PFSK-1 (cell line): ENCODE data around the gene GALNT9.

Source experiments
- FOXP2 ChIP-seq: optimal IDR thresholded peaks from 2 replicates; pipeline ENCODE3; 2011; ENCODE audit warnings: borderline replicate concordance, control low read depth, inconsistent platforms; ENCODE audit not compliant: insufficient read depth; ENCODE audit errors: extremely low read length, extremely low read depth
- POLR2AphosphoS5 ChIP-seq: IDR thresholded peaks from 2 replicates; pipeline ENCODE4 v1.6.1; 2012; ENCODE audit warnings: low read depth, mild to moderate bottlenecking, control low read depth, low read length, moderate library complexity
- SIN3A ChIP-seq: IDR thresholded peaks from 2 replicates; pipeline ENCODE4 v1.6.1; 2012; ENCODE audit warnings: mild to moderate bottlenecking, low read length, moderate library complexity, borderline replicate concordance; ENCODE audit not compliant: insufficient read depth
- TAF1 ChIP-seq: IDR thresholded peaks from 2 replicates; pipeline ENCODE4 v1.6.1; 2012; ENCODE audit warnings: low read length, control low read depth, borderline replicate concordance; ENCODE audit not compliant: insufficient read depth
- TF ChIP-seq, protein P1 (sequence below), 2 experiments: IDR thresholded peaks; 2 replicates each; pipeline versions ENCODE4 v1.6.1 to v1.8.0; 2011 to 2012; ENCODE audit warnings: low read depth in 2 of 2, low read length in 2 of 2, control low read depth in 1 of 2, inconsistent platforms in 1 of 2, mild to moderate bottlenecking in 1 of 2, moderate library complexity in 1 of 2; ENCODE audit not compliant: insufficient read depth in 1 of 2

GALNT9 gene

DNA sequence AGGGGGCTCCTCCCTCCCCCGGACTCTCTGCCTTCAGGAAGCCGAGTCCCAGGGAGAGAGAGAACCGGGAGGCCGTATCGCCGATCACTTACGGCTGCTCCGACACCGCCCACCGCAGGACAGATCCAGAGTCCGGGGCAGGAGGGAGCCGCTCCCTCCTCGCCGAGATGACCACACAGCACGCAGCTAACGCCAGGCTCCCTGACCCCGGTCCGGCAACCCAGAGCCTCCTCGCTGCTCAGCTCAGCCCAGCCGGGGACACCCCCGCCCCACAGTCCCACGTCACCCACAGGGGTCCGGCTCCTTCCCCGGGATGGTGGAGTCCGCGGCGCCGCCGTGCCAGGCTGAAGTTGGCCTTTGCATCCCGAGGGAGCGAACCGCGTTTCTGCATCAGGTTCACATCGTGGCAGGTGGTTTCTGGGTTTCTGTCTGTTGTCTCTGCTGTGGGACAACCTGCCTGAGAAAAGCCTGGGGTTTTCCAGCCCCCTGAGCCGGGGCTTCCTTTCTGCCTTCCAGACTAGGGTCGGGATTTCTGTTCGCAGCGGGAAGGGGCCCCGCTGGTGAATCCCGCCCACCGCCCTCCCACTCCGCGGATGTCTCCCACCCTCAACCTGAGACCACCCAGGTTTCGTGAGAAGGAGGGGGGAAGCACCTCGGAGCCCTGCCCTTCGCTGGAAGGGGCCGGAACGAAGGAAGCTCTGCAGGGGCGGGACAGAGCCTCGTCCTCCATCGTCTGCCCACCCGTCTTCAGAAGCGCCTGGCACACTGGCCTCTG lies 123.9 kb downstream of the GALNT9 start:
- TF ChIP-seq, protein P1, sequence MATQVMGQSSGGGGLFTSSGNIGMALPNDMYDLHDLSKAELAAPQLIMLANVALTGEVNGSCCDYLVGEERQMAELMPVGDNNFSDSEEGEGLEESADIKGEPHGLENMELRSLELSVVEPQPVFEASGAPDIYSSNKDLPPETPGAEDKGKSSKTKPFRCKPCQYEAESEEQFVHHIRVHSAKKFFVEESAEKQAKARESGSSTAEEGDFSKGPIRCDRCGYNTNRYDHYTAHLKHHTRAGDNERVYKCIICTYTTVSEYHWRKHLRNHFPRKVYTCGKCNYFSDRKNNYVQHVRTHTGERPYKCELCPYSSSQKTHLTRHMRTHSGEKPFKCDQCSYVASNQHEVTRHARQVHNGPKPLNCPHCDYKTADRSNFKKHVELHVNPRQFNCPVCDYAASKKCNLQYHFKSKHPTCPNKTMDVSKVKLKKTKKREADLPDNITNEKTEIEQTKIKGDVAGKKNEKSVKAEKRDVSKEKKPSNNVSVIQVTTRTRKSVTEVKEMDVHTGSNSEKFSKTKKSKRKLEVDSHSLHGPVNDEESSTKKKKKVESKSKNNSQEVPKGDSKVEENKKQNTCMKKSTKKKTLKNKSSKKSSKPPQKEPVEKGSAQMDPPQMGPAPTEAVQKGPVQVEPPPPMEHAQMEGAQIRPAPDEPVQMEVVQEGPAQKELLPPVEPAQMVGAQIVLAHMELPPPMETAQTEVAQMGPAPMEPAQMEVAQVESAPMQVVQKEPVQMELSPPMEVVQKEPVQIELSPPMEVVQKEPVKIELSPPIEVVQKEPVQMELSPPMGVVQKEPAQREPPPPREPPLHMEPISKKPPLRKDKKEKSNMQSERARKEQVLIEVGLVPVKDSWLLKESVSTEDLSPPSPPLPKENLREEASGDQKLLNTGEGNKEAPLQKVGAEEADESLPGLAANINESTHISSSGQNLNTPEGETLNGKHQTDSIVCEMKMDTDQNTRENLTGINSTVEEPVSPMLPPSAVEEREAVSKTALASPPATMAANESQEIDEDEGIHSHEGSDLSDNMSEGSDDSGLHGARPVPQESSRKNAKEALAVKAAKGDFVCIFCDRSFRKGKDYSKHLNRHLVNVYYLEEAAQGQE (IDR thresholded peaks at IDR 0.05; ENCODE audit: insufficient read depth in 1 of 2, low read depth in 2 of 2, low read length in 2 of 2) = no peak
- TF ChIP-seq SIN3A (no peak), FOXP2 (no peak), TAF1 (no peak), POLR2AphosphoS5 (no peak)

DNA sequence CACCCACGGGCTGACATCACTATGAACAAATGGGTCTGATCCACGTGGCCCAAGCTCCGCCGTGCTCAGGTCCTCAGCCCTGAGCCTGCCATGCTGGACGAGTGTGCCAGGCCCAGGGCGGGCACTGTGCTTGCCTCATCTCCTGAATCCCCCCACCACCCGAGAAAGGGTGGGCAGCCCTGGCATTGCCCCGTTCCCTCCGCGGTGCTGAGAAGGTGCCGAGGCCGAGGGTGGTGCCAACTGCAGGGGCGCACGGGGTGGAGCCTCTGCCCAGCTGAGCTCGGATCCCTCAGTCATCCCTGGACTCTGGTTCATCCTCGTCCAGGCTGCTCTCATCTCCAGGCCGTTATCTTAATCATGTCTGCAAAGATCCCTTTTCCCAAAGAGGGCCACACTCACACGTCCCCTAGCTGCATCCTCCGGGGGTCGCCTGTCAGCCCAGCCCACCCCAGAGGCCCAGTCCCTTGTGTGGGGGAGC lies 124.6 kb downstream of the GALNT9 start:
- TF ChIP-seq FOXP2 = no peak

DNA sequence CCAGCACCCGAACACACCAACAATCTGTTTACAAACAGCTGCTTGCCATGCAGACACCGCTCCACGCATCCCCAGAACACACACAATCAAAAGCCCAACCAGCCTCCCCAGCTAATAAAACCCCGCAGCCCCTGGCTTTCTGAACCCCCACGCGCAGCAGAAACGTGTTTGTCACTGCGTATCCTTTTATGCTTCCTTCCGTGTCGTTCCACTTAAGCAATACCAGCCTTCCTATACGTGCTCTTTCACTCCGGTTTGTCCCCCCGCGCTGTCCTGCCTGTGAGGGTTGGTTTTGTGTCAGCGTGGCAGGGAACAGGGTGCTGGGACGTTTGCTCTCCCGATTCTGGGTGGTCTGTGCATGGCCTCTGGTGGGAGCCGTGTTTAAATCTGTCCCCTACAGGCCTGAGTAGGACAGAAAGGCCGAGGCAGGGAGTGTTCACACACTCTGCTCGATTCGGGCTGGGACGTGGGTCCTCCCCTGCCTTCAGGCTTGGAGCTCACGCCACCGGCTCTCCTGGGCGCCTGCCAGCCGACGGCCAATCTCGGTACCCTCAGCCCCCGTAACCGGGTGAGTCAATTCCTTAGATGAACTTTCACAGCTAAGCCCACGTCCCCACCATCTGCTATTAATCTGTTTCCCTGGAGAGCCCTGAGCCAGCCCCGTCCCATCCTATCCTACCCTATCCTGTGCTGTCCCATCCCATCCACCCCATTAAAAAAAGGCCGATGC lies 125.2 kb downstream of the GALNT9 start:
- TF ChIP-seq, protein P1 (IDR thresholded peaks at IDR 0.05; ENCODE audit: insufficient read depth in 1 of 2, low read depth in 2 of 2, low read length in 2 of 2) = no peak
- TF ChIP-seq FOXP2 (no peak), TAF1 (no peak), POLR2AphosphoS5 (no peak), SIN3A (no peak)

DNA sequence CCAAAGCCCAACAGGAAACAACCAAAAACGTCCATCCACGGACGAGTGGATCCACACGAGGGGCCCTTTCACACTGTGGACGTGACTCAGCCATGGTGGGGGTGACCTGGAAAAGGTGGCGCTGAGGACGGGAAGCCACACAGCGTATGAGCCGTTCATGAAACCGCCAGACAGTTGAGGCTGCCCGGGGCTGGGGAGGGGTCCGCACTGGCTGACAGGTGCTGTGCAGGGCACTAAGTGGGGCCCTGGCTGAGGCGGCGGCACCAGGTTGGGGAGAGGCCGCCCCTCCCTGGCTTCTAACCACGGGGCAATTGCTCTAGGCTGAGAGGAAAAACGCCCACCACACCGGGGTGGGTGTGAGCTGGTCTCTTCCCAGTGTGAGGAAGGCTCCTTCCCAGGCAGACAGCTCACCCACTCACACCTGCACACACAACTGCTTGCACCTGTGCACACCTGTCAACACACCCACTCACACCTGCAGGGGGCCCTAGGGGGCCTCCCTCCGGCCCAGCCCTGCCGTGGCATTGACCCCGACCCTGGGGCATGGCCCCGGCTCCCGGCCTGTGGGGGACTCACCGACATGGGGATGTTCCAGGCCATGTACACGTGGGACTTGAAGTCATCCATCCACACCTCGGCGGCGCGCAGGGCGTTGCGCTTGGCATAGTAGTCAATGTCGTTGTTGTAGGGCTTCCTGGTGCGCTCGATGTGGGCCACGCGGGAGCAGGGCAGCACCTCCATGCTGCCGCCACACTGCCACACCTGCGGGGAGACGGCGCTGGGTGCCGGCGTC lies 126.3 kb downstream of the GALNT9 start:
- no peak for TF ChIP-seq FOXP2
- TF ChIP-seq, protein P1 (IDR thresholded peaks at IDR 0.05; ENCODE audit: insufficient read depth in 1 of 2, low read depth in 2 of 2, low read length in 2 of 2) = no peak
- TF ChIP-seq SIN3A = no peak
- no peak for TF ChIP-seq TAF1
- no peak for TF ChIP-seq POLR2AphosphoS5

DNA sequence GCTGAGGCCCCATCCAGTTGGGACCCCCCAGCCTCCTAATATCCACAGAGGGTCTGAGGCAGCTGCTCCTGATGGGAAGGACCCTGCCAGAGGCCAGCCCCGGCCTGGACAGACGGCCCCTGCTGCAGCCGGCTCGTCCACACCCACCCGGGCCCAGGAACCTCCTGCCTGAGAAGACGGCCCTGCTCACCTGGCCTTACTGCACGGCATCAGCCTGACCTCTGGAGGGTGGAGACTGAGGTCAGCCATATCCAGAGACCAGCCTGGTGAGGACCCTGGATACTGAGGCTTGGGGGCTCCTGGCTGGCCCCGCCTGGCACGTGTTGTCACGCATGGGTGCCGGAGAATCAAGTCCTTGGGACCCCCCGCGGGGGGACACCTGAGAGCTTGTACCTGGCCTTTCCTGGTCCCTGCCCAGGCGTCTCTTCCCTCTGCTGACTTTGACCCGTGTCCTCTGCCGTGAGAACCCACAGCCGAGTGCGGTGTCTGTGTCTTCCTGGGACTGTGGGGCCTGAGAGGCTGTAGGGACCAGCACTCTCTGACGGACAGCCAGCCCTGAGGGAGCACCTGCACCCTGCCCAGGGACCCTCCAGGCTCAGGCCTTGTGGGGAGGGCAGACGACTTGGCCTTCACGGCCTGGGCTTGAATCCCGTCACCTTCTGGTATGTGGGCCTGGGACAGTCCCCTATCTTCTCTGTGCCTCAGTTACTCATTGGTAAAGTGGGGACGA lies 127.8 kb downstream of the GALNT9 start:
- TF ChIP-seq, protein P1 (IDR thresholded peaks at IDR 0.05; ENCODE audit: insufficient read depth in 1 of 2, low read depth in 2 of 2, low read length in 2 of 2) = no peak
- no peak for TF ChIP-seq TAF1
- no peak for TF ChIP-seq FOXP2
- no peak for TF ChIP-seq SIN3A
- TF ChIP-seq POLR2AphosphoS5 = no peak
